Non-pigmented ciliary epithelial cell (primary cell): Measurements from ENCODE around the gene ARRB2.

Experiments
- DNase-seq: peaks from one replicate; pipeline ENCODE4 v3.0.0-alpha.2; 2010; ENCODE audit warnings: low read depth

ARRB2 gene

GRCh38 chr17:4764595-4764994, 54.2 kb downstream of the ARRB2 start:
- no peak for DNase-seq

- no peak for DNase-seq
Observed at GRCh38 chr17:4766201-4766600, 55.8 kb downstream of the ARRB2 start.

- DNase-seq: no peak
Observed at GRCh38 chr17:4766723-4767122, 56.3 kb downstream of the ARRB2 start.

GRCh38 chr17:4768298-4768697, 57.9 kb downstream of the ARRB2 start:
- no peak for DNase-seq

GRCh38 chr17:4769628-4770027, 59.2 kb downstream of the ARRB2 start:
- DNase-seq: no peak
